Neural cell (in vitro differentiated cells): Measurements from ENCODE around the gene APBA2.

Experiments used
- CTCF ChIP-seq: fragments of 450-650 bp; IDR thresholded peaks from 2 replicates; pipeline ENCODE4 v1.5.1; 2014; ENCODE audit warnings: antibody characterized with exemption, mild to moderate bottlenecking, moderate library complexity; ENCODE audit not compliant: poor library complexity, severe bottlenecking
- TF ChIP-seq, protein P1 (sequence below): IDR thresholded peaks from 2 replicates; pipeline ENCODE4 v1.6.1; 2012; ENCODE audit warnings: borderline replicate concordance

DNA sequence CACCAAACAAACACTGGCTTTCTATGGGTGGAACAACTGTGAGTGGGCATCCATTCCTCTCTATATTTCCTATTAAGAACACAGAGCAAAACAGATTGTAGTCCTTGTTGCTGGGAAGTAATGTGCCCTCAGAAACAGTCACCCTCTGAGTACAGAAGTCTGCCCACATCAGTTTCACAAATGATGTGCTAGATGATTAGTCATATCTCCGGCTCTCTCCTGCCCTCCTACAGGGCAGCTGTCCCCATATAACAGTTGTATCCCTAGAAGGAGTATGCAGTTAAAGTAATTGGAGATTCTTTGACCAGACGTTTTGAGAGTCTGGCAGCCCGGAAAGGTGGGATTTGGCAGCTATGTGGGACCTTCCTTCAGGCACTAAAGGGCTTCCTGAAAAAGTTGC is 159.9 kb downstream of the APBA2 start:
- TF ChIP-seq CTCF = no peak
- TF ChIP-seq, protein P1, sequence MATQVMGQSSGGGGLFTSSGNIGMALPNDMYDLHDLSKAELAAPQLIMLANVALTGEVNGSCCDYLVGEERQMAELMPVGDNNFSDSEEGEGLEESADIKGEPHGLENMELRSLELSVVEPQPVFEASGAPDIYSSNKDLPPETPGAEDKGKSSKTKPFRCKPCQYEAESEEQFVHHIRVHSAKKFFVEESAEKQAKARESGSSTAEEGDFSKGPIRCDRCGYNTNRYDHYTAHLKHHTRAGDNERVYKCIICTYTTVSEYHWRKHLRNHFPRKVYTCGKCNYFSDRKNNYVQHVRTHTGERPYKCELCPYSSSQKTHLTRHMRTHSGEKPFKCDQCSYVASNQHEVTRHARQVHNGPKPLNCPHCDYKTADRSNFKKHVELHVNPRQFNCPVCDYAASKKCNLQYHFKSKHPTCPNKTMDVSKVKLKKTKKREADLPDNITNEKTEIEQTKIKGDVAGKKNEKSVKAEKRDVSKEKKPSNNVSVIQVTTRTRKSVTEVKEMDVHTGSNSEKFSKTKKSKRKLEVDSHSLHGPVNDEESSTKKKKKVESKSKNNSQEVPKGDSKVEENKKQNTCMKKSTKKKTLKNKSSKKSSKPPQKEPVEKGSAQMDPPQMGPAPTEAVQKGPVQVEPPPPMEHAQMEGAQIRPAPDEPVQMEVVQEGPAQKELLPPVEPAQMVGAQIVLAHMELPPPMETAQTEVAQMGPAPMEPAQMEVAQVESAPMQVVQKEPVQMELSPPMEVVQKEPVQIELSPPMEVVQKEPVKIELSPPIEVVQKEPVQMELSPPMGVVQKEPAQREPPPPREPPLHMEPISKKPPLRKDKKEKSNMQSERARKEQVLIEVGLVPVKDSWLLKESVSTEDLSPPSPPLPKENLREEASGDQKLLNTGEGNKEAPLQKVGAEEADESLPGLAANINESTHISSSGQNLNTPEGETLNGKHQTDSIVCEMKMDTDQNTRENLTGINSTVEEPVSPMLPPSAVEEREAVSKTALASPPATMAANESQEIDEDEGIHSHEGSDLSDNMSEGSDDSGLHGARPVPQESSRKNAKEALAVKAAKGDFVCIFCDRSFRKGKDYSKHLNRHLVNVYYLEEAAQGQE = no peak
